ENCODE results near the gene HTR1E. TPM values are rescaled to one million over a fixed set of nuclear protein-coding genes. Genes with fewer than 3 reads are reported as not detected.

The HTR1E gene
- total and polyA plus RNA-seq, 12 donors, result 0.13 to 0.22 TPM; not detected in 10

- no peak for DNase-seq
- TF ChIP-seq POLR2A (IDR thresholded peaks at IDR 0.05) (no peak), CTCF (IDR thresholded peaks at IDR 0.05) (no peak)
- 90 to 93% (median 92%) methylated on average over 2 of the region's 2 CpGs for WGBS, 4 donors
- Histone ChIP-seq H3K4me3 (no peak overlapping the region), H3K27me3 (no peaks in the 10 kb centered on the region), H3K9me3 (replicated peaks in 1 of 3) (no peaks in the 10 kb centered on the region), H3K36me3 (replicated peaks in 1 of 2) (no peaks in the 10 kb centered on the region), H3K27ac (no peak overlapping the region), H3K4me1 (replicated peaks in 1 of 2) (no peaks in the 10 kb centered on the region)
- intact Hi-C loops (cut with DNase I), result no loop called here
Measured at GRCh38 chr6:86963352-86963751, 26.0 kb downstream of the HTR1E start.

GRCh38 chr6:86964029-86964579 lies 26.8 kb downstream of the HTR1E start:
- Histone ChIP-seq H3K4me3 (no peak overlapping the region), H3K36me3 (replicated peaks in 1 of 2) (no peaks in the 10 kb centered on the region), H3K4me1 (replicated peaks in 1 of 2) (no peaks in the 10 kb centered on the region), H3K27ac (no peak overlapping the region), H3K27me3 (no peaks in the 10 kb centered on the region), H3K9me3 (replicated peaks in 1 of 3) (no peaks in the 10 kb centered on the region)
- DNase-seq, result no peak
- intact Hi-C loops (cut with DNase I), result no loop called here
- 74 to 86% (median 86%) methylated on average over 4 of the region's 4 CpGs for WGBS, 4 donors
- no peak for TF ChIP-seq CTCF (IDR thresholded peaks at IDR 0.05)
- TF ChIP-seq POLR2A (IDR thresholded peaks at IDR 0.05), result no peak

- no peak for DNase-seq
- Histone ChIP-seq H3K27me3 (no peaks in the 10 kb centered on the region), H3K9me3 (replicated peaks in 1 of 3) (no peaks in the 10 kb centered on the region), H3K27ac (no peak overlapping the region), H3K4me1 (replicated peaks in 1 of 2) (no peaks in the 10 kb centered on the region), H3K36me3 (replicated peaks in 1 of 2) (no peaks in the 10 kb centered on the region), H3K4me3 (no peak overlapping the region)
- TF ChIP-seq CTCF (IDR thresholded peaks at IDR 0.05) (no peak), POLR2A (IDR thresholded peaks at IDR 0.05) (no peak)
- intact Hi-C loops (cut with DNase I), result no loop called here
- WGBS, 4 donors, result 70 to 87% (median 85%) methylated on average over 1 of the region's 1 CpG
Measured at GRCh38 chr6:86966271-86966670, 28.9 kb downstream of the HTR1E start.

GRCh38 chr6:86969573-86969972 lies 32.2 kb downstream of the HTR1E start:
- Histone ChIP-seq H3K36me3 (replicated peaks in 1 of 2) (no peaks in the 10 kb centered on the region), H3K27ac (no peak overlapping the region), H3K4me3 (no peak overlapping the region), H3K9me3 (replicated peaks in 1 of 3) (no peaks in the 10 kb centered on the region), H3K27me3 (no peaks in the 10 kb centered on the region), H3K4me1 (replicated peaks in 1 of 2) (no peaks in the 10 kb centered on the region)
- DNase-seq, result no peak
- TF ChIP-seq CTCF (IDR thresholded peaks at IDR 0.05) (no peak), POLR2A (IDR thresholded peaks at IDR 0.05) (no peak)
- intact Hi-C loops (cut with DNase I), result no loop called here
- WGBS, 4 donors, result 47 to 56% (median 53%) methylated on average over 4 of the region's 4 CpGs
